Measurements from ENCODE around the gene MTA1. TPM values are rescaled to one million over a fixed set of nuclear protein-coding genes. Genes with fewer than 3 reads are reported as not detected.

Gene MTA1
- total and polyA plus RNA-seq, 11 donors: 71.8 to 191 (median 109) TPM

DNA sequence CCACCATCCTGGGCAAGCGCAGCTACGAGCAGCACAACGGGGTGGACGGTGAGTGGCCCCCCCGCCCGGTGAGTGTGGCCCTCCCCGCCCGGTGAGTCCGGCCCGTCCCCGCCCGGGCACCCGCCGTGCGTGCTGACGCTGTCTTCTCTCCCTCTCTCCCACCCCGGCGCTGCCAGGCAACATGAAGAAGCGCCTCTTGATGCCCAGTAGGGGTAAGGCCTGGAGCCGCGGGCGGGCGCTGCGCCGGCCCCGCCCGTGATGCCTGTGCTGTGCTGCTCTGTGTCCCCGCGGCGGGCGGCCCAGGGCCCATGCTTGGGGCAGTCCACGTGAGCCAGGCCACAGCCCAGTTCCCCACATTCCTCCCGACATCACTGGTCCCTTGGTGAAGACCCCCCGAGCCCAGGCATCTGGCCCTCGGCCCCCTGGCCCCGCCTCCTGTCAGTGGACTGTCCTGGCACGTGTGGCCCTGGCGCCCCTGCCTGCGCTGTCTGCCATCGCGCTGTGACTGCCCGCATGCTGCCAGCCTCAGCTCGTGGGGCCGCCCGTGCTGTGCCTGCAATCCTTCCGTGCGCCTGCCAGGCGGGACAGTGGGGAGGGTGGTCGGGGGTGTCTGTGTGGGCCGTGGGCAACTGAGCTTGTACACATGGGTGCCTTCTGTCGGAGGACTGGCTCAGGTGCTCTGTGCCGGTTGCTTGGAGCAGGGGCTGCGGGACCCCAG is 47.1 kb downstream of the MTA1 start:
- ATAC-seq (peak; percentile 57 to 67 (median 58)), DNase-seq (peak in 4 of 5 donors; percentile 83 to 94 (median 88))
- Histone ChIP-seq H3K9me3 (no peaks in the 10 kb centered on the region), H3K27me3 (no peaks in the 10 kb centered on the region), H3K36me3 (peaks cover 0 to 59% (median 35%) of the 10 kb centered on the region in 9 donors), H3K27ac (peak overlapping the region; percentile 69 to 100 (median 96)), H3K4me3 (no peak overlapping the region), H3K4me1 (peaks cover 0 to 78% (median 58%) of the 10 kb centered on the region in 12 donors)
- 42 to 75% (median 58%) methylated on average over 17 to 53 of the region's 53 CpGs for WGBS, 4 donors
- TF ChIP-seq CTCF (IDR thresholded peaks at IDR 0.05): peak in 2 of 12 donors; percentile 2 to 6
- TF ChIP-seq POLR2A (IDR thresholded peaks at IDR 0.05): no peak
- intact Hi-C loops (cut with DNase I): no loop called here

DNA sequence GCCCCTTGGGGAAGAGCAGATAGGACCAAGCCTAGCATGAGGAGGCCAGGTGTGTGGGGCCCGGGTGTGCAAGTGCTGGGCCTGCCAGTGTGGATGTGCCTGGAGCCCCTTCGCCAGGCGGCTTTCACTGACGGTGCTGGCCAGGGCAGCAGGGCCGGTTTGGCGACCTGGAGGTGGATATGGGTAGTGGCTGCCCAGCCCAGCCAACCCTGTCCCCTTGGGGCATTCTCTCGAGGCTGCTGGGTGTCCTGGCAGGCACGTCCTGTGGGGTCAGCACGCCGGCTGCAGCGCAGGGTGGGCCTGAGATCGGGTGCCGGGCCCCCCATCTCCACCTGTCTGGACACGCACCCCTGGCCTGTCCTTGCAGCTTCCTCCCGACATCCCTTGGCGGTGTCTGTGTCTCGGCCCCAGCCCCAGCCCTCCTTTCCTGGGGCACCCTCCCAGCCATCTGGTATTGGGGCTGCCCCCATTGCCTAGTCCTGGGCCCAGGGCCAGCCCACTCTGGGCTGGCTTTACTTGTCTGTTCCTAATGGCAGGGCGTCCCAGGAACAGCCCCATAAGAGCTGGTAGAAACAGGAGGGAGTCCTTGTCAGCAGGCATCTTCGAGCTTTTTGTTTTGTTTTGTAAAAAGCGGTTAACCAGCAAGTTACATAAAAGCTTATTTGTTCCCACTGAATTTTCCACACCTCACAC is 47.8 kb downstream of the MTA1 start:
- Histone ChIP-seq H3K9me3 (no peaks in the 10 kb centered on the region), H3K4me3 (no peak overlapping the region), H3K27ac (peak overlapping the region; percentile 60 to 100 (median 96)), H3K36me3 (peaks cover 0 to 52% (median 29%) of the 10 kb centered on the region in 9 donors), H3K27me3 (no peaks in the 10 kb centered on the region), H3K4me1 (peaks cover 0 to 85% (median 65%) of the 10 kb centered on the region in 12 donors)
- 65 to 77% (median 70%) methylated on average over 10 to 20 of the region's 20 CpGs for WGBS, 4 donors
- DNase-seq: peak in 1 of 5 donors; percentile 37
- no peak for TF ChIP-seq CTCF (IDR thresholded peaks at IDR 0.05)
- TF ChIP-seq POLR2A (IDR thresholded peaks at IDR 0.05): no peak
- ATAC-seq: no peak
- intact Hi-C loops (cut with DNase I): no loop called here

- H3K4me1 ChIP-seq: peaks cover 0 to 88% (median 70%) of the 10 kb centered on the region in 12 donors
- H3K9me3 ChIP-seq: no peaks in the 10 kb centered on the region
- intact Hi-C loops (cut with DNase I): no loop called here
- TF ChIP-seq CTCF (IDR thresholded peaks at IDR 0.05) (no peak), POLR2A (IDR thresholded peaks at IDR 0.05) (no peak)
- H3K4me3 ChIP-seq: peak overlapping the region in 1 of 12 donors; percentile 7
- WGBS, 4 donors: 75 to 81% (median 77%) methylated on average over 15 to 22 of the region's 22 CpGs
- no peaks in the 10 kb centered on the region for H3K27me3 ChIP-seq
- no peak for ATAC-seq
- peak in 1 of 5 donors; percentile 29 for DNase-seq
- peak overlapping the region; percentile 60 to 100 (median 96) for H3K27ac ChIP-seq
- H3K36me3 ChIP-seq: peaks cover 0 to 47% (median 27%) of the 10 kb centered on the region in 9 donors
Measured at GRCh38 chr14:105467942-105468471, 48.4 kb downstream of the MTA1 start.

Data from heart left ventricle (tissue), 16 donors.